PFSK-1 (cell line): ENCODE measurements around the gene ARHGAP10.

ENCODE experiments used
- FOXP2 ChIP-seq: optimal IDR thresholded peaks from 2 replicates; pipeline ENCODE3; 2011; ENCODE audit warnings: borderline replicate concordance, control low read depth, inconsistent platforms; ENCODE audit not compliant: insufficient read depth; ENCODE audit errors: extremely low read length, extremely low read depth
- POLR2AphosphoS5 ChIP-seq: IDR thresholded peaks from 2 replicates; pipeline ENCODE4 v1.6.1; 2012; ENCODE audit warnings: low read depth, mild to moderate bottlenecking, control low read depth, low read length, moderate library complexity
- REST ChIP-seq, 2 experiments: IDR thresholded peaks; 2 replicates each; pipeline versions ENCODE4 v1.6.1 to v1.8.0; 2011 to 2012; ENCODE audit warnings: low read depth in 2 of 2, low read length in 2 of 2, control low read depth in 1 of 2, inconsistent platforms in 1 of 2, mild to moderate bottlenecking in 1 of 2, moderate library complexity in 1 of 2; ENCODE audit not compliant: insufficient read depth in 1 of 2
- SIN3A ChIP-seq: IDR thresholded peaks from 2 replicates; pipeline ENCODE4 v1.6.1; 2012; ENCODE audit warnings: mild to moderate bottlenecking, low read length, moderate library complexity, borderline replicate concordance; ENCODE audit not compliant: insufficient read depth
- TAF1 ChIP-seq: IDR thresholded peaks from 2 replicates; pipeline ENCODE4 v1.6.1; 2012; ENCODE audit warnings: low read length, control low read depth, borderline replicate concordance; ENCODE audit not compliant: insufficient read depth

The ARHGAP10 gene

GRCh38 chr4:147879676-147880075, 147.8 kb downstream of the ARHGAP10 start:
- TF ChIP-seq SIN3A, result no peak
- TF ChIP-seq POLR2AphosphoS5, result no peak
- TF ChIP-seq FOXP2, result no peak
- TF ChIP-seq TAF1, result no peak
- TF ChIP-seq REST (IDR thresholded peaks at IDR 0.05; ENCODE audit: insufficient read depth in 1 of 2, low read depth in 2 of 2, low read length in 2 of 2), result no peak

DNA sequence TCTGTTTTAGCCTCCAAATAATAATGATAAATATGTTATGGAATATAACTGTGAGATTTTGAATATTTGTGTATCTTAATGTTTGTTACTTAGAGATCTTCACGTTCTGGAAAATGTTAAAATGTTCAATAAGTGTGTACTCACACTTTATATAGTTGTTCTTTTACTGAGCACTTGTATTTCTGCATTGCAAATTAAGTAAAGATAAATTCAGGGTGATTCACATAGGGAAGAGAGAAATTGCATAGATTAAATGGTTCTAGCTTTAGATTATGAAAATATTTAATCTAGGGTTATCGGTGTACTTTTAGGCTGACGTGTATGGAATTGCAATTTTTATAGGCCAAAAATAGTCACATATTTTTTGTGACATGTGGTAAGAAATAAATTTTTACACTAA, 148.6 kb downstream of the ARHGAP10 start:
- TF ChIP-seq POLR2AphosphoS5 (no peak), FOXP2 (no peak), TAF1 (no peak), REST (IDR thresholded peaks at IDR 0.05; ENCODE audit: insufficient read depth in 1 of 2, low read depth in 2 of 2, low read length in 2 of 2) (no peak), SIN3A (no peak)

DNA sequence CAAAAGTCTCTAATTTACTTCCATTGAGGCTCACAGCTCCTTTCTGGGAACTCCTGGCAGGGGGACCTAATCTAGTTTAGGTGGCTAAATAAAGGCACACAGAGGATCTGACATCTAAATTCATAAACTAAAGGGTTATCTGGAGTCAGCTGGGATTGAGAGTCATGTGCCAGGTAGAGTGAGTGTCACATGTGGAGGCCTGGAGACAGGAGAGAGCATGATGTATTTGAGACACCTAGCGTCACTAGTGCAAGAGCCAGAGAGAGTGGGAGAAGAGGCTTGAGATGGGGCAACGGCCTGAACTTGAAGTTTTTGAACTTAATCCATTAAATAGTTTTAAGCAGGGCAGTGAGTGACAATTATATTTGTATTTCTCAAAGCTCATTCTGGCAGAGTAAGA, 152.6 kb downstream of the ARHGAP10 start:
- TF ChIP-seq TAF1 (no peak), REST (IDR thresholded peaks at IDR 0.05; ENCODE audit: insufficient read depth in 1 of 2, low read depth in 2 of 2, low read length in 2 of 2) (no peak), SIN3A (no peak), FOXP2 (no peak), POLR2AphosphoS5 (no peak)

DNA sequence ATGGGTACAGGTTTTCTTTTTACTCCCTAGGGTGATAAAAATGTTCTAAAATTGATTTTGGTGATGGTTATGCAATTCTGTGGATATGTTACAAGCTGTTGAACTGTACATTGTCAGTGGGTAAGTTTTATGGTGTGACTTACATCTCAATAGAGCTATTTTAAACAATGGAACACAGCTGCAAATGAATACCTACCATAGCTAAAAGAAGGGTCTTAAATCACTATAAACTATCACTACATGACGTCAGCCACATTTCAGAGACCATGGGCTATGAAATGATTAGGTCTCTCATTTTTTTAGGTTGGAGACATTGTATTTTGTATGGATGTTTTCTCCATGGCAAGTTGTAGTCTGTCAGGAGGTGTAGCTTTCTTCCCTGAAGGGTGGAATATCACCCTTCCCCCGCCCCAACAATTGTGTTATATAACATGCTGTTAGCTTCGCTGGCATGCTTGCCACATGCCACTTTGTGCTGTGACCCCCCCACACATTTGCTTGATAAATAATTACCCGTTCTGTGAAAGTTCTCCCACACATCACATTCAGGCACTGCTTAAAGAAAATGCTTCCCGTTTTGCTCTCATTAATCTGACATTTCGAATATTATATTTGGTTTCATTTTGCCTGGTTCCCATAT, 159.7 kb downstream of the ARHGAP10 start:
- TF ChIP-seq TAF1 (no peak), REST (IDR thresholded peaks at IDR 0.05; ENCODE audit: insufficient read depth in 1 of 2, low read depth in 2 of 2, low read length in 2 of 2) (no peak), FOXP2 (no peak), SIN3A (no peak), POLR2AphosphoS5 (no peak)
